GM18505 (cell line): ENCODE results near the gene COL28A1.

ENCODE experiments used
- ATAC-seq: cut with Tn5 transposase; IDR thresholded peaks from one replicate; pipeline ENCODE4 v1.9.1; 2021; ENCODE audit not compliant: unreplicated experiment
- POLR2A ChIP-seq: IDR thresholded peaks from 4 replicates; pipeline ENCODE4 v1.6.1; 2011; ENCODE audit warnings: borderline replicate concordance; ENCODE audit not compliant: insufficient read depth, insufficient read length; ENCODE audit errors: extremely low read depth

The COL28A1 gene

DNA sequence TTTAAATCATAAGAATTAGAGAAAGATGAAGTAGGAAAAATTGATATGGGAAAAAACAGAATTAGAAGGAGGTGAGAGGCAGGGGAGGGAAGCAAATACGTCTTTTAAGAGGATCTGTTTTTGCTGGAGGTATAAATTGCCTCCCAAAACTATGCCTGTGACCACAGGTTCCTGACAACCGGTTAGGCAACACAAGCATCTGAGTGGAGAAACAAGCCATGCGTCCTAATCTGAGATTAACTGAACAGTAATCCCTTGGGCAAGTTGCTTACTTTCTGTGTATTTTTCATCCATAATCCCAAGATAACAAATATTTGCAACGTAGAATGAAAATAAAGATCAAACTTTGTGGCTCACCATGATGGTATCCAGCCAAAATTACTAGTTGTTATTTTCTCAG lies 204.2 kb downstream of the COL28A1 start:
- ATAC-seq = no peak
- TF ChIP-seq POLR2A = no peak

DNA sequence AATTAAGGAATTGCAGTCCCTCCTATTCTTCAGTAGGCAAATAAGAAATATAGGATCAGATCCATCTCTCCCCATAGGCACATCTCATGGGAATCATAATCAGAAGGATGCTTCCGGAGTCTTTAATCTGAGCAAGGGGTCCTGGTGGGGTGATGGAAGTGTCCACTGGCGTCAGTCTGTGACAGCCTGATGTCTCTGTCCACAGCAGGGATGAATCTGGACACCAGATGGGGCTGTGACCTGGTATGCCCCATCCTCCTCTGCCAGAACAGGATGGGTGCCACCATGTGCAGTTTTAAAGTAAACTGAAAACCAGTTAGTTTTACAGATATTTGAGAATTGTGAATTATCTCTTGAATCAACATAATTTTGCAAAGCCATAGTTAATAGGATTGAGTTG lies 204.7 kb downstream of the COL28A1 start:
- ATAC-seq = no peak
- no peak for TF ChIP-seq POLR2A

DNA sequence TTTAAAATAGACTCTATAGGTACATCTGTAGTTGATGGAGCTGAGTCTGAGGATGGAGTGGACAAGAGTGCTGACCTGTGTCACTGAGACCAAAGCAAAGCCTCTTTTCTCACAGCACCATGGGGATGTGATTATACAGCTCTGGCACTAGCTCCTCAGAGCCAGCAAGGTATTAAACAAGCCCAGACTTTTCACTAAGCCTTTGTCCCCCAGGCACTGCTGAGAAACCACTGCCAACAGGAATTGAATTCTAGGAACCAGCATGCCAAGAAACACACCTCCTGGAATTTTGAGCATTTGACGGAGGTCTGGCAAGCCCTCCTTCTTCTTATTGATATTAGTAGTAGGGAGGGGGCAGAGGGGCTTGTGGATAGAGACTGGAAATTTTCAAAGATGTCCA lies 206.3 kb downstream of the COL28A1 start:
- ATAC-seq = no peak
- no peak for TF ChIP-seq POLR2A

DNA sequence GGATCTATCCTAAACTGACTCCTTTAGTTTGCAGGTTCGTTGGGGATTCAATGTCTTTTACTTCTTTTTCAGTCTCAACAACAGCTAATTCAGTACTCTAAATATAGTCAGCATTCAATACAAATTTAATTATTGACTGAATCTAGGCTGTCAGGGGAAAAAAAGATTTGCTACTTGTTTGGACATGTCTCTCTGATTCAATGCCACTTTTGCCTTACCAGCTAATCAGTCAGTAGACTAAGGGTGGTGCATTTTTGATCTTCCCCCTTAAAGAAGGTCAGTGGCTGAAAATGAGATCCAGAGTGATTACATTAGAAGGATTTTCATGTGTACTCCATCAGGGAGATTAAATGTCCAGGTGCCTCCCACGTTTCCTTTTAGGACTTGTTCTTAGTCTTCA lies 208.2 kb downstream of the COL28A1 start:
- no peak for ATAC-seq
- TF ChIP-seq POLR2A = no peak

DNA sequence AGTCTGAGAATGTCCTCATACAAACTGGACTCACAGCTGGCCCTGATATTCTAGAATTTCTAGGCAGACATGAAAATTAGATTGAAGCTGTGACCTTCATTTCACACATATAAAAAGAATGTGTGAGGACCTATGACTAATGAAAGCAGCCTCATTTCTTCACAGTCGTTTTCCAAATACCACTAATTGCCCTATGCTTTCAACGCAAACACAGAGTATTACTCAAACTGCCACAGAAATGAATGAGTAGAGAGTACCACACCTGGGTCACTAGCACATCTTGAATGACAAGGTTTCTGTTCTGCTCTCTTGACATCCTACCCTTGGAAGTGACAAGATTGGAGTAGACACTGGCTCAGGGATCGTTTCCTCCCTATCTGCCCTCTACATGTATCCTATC lies 211.0 kb downstream of the COL28A1 start:
- TF ChIP-seq POLR2A = no peak
- no peak for ATAC-seq

DNA sequence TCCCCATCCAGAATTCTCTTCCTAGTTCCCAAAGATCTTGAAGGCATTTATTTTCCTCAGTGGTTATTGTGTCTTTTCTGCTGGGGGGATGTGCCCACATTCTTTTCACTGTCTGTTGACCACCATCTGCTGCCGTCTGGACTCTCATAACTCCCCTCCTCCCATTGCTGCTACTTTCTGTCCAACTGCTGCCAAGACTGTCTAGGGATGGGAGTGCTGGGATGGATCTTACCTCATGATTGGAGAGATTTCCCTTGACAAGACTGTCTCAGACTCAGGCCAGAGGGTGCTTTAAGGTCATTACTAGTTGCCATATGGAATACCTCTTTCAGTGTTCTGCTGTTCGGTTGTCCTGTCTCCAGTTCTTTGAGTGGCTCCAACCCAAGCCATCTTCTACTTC lies 211.8 kb downstream of the COL28A1 start:
- no peak for TF ChIP-seq POLR2A
- ATAC-seq = no peak

DNA sequence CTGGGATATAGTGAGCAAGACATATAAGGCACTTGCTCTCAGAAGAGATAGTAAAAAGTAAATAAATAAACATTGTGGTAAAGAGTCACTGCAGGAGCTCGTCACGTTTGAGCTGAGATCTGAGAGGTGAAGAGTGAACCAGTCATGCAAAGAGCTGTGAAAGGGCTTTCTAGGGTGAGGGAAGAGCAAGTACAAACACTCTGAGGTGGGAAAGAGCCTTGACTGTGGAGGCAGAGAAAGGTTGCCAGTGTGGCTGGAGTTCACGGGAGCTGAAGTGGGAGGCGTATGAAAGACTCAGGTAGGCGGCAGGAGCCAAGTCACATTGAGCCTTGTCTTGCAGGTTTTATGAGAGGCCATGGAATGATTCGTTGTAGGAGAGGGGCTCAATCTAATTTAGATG lies 212.3 kb downstream of the COL28A1 start:
- no peak for TF ChIP-seq POLR2A
- ATAC-seq = peak; percentile 76

DNA sequence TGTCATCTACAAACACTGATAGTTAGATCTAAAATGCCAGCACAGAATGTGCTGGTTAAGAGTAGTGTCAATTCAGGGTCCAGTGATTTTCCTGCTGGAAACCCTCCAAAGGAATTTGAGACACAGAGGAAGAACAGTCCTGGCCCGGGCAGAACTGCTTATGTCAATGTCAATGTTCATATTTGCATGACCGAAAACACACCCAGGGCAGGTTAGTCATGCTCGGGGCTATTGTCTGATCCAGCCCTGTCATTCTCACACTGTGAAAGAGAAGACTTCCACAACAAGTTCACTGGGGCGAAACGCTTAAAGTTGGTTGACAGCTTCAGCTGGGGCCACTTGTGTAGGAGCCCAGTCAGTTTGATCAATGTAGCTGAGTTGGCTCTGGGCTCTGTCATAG lies 214.0 kb downstream of the COL28A1 start:
- no peak for TF ChIP-seq POLR2A
- ATAC-seq = peak; percentile 90

DNA sequence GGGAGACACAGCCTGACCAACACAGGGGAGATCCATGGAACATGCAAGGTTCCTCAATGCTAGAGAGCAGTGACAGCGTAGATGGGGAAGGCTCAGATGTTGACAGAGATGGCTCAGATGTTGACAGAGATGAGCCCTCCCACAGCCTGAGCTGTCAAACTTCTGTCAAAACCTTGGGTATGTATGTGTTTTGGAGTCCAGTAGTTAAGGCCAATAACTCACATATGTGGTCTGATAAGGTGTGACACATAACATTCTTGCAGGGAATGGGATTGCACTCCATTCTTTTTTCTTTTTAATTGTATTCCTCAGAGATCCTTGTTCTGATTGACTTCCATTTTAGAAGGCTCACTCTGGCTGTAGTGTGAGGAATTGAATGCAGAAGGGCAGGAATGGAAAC lies 217.1 kb downstream of the COL28A1 start:
- no peak for ATAC-seq
- no peak for TF ChIP-seq POLR2A

DNA sequence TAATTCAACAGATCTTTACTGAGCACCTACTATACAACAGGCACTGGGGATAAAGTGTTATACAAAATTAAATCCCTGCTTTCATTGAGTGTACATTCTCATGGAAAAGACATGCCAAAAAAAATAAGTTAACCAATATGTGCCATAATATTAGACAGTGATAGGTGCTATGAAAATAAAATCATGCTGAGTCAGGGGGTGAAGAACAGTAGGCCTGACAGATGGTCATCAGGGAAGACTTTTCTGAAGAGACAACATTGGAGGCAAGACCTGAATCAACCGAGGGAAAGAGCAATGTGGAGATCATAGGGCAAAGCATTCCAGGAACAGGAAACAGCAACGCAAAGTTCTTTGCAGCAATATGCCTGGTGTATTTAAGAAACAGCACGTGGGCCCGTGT lies 217.8 kb downstream of the COL28A1 start:
- ATAC-seq = no peak

DNA sequence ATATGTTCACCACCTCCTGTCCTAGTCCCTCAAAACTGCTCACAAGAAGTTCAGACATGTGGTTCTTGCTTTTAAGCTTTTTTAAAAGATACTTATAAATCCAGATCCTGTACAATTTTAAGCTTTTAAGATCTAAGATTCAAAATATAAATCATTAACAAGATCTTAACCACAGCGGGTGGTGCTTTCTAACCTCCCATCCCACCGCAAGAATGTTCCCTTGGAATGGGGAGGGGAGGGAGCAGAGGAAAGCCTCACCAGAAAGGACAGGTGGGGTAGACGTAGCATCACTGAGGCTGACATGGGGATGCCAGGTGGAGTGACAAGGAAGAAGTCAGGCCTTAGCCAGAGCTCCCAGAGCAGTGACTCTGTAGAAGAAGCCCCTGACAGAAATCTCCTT lies 219.8 kb downstream of the COL28A1 start:
- TF ChIP-seq POLR2A = no peak
- ATAC-seq = no peak

More for the DNA sequence above, 217.8 kb downstream of the COL28A1 start:
- TF ChIP-seq POLR2A = no peak

DNA sequence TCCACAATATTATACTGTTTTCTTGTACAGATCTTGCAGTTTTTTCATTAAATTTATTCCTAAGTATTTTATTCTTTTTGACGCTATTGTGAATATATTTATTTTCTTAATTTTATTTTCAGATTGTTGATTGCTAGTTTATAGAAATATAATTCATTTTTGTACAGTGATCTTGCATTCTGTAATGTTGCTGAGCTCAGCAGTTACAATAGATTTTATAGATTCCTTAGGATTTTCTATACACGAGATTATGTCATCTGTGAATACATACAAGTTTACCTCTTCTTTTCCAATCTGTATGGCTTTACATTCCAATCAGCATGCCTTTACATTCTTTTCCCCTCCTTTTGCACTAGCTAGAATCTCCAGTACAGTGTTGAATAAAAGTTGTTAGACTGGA lies 223.3 kb downstream of the COL28A1 start:
- no peak for TF ChIP-seq POLR2A
- ATAC-seq = no peak

DNA sequence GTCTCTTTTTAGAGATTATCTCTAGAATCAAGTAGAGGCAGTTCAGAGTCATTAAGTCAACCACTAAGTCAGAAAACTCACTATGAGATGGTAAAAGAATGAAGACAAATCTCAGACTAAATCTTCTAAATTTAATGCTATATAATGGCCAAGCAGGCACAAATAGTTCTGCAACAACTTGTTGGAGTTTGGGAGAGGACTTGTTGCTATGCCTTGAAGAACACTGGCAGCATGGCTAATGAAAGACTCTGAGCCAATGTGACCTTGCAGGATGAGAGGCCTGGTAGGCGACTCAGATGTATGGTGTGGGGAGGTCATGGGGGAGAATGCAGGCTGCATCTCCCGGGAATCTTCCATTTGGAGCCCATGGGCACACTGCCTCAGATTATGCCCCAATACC lies 224.7 kb downstream of the COL28A1 start:
- TF ChIP-seq POLR2A = no peak
- no peak for ATAC-seq

DNA sequence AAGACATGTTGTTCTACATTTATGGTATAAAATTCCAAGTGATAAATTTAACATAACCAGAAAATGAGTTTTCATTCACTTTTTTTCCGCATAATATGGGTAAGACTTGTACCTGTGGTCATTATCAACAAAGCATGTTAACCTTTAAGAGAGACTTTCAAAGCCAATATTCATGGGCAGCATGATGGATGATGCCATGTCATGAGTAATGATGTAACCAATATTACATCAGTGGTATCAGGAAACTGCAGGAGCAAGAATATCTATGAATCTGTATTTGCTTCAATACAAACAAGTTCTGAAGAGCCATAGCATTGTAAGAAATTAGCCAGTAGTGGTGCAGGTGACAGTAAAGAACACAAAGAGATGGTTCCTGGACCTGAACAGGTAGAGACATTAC lies 226.5 kb downstream of the COL28A1 start:
- ATAC-seq = no peak
- no peak for TF ChIP-seq POLR2A
